HK-2 (cell line): Measurements from ENCODE around the gene STAB2.

Experiments used
- DNase-seq: peaks from one replicate; pipeline ENCODE4 v3.0.0-alpha.2; 2018; ENCODE audit not compliant: unreplicated experiment

STAB2 gene, protein sequence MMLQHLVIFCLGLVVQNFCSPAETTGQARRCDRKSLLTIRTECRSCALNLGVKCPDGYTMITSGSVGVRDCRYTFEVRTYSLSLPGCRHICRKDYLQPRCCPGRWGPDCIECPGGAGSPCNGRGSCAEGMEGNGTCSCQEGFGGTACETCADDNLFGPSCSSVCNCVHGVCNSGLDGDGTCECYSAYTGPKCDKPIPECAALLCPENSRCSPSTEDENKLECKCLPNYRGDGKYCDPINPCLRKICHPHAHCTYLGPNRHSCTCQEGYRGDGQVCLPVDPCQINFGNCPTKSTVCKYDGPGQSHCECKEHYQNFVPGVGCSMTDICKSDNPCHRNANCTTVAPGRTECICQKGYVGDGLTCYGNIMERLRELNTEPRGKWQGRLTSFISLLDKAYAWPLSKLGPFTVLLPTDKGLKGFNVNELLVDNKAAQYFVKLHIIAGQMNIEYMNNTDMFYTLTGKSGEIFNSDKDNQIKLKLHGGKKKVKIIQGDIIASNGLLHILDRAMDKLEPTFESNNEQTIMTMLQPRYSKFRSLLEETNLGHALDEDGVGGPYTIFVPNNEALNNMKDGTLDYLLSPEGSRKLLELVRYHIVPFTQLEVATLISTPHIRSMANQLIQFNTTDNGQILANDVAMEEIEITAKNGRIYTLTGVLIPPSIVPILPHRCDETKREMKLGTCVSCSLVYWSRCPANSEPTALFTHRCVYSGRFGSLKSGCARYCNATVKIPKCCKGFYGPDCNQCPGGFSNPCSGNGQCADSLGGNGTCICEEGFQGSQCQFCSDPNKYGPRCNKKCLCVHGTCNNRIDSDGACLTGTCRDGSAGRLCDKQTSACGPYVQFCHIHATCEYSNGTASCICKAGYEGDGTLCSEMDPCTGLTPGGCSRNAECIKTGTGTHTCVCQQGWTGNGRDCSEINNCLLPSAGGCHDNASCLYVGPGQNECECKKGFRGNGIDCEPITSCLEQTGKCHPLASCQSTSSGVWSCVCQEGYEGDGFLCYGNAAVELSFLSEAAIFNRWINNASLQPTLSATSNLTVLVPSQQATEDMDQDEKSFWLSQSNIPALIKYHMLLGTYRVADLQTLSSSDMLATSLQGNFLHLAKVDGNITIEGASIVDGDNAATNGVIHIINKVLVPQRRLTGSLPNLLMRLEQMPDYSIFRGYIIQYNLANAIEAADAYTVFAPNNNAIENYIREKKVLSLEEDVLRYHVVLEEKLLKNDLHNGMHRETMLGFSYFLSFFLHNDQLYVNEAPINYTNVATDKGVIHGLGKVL (N-terminal part only)

GRCh38 chr12:103586791-103587370, at the start of gene STAB2:
STAB2 (plus strand) TSS chr12:103587273; CDS start chr12:103587477, 204 bp downstream.
- no peak for DNase-seq

DNA sequence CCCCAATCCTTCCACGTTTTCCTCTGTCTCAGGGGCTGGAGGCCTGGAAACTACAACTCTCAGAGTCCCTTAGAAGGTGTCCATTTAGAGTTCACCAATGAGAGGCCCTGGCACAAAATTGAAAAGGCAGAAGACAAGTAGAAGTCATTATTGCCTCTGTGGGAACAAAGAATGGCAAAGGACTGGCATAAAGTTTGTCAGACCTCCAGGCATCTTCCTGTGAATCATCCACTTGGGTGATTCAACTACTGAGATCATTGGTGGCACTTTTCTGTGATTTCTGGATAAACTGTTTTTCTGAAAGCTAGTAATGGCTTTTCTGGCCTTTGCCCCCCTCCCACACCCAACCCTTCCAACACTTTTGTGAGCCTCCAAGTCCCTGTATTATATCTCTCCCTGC, 48.7 kb upstream of the STAB2 start:
- DNase-seq: no peak

- no peak for DNase-seq
Observed at GRCh38 chr12:103540319-103540718, 46.8 kb upstream of the STAB2 start.

- no peak for DNase-seq
Observed at GRCh38 chr12:103542078-103542477, 45.0 kb upstream of the STAB2 start.

GRCh38 chr12:103546959-103547358, 40.1 kb upstream of the STAB2 start:
- DNase-seq: no peak

GRCh38 chr12:103547376-103547775, 39.7 kb upstream of the STAB2 start:
- no peak for DNase-seq

DNA sequence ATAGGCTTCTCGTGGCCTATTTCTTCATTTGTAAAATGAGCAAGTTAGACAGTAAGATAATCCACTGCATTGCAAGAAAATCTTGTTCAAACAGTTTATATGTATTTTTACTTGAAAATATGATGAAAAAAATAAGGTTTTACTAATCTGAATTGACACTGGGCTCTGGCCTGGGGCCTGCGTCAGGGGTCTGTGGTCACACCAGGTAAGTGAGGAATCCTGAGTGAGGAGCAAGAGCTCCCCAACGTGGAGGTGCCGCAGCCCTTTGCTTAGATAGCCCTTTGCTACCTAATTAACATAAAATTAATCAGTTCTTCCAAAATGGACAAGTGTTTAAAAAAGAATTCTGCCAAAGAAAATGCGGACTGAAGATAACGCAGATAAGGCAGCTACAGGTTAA, 39.1 kb upstream of the STAB2 start:
- no peak for DNase-seq

GRCh38 chr12:103548622-103549601, 38.2 kb upstream of the STAB2 start:
- peak; percentile 57 for DNase-seq

- no peak for DNase-seq
Observed at GRCh38 chr12:103556890-103557627, 30.0 kb upstream of the STAB2 start.

GRCh38 chr12:103557628-103558010, 29.5 kb upstream of the STAB2 start:
- DNase-seq: no peak

- DNase-seq: no peak
Observed at GRCh38 chr12:103558879-103559278, 28.2 kb upstream of the STAB2 start.

GRCh38 chr12:103560604-103561101, 26.4 kb upstream of the STAB2 start:
- peak; percentile 66 for DNase-seq

- DNase-seq: no peak
Observed at GRCh38 chr12:103561174-103561573, 25.9 kb upstream of the STAB2 start.

- no peak for DNase-seq
Observed at GRCh38 chr12:103566398-103566797, 20.7 kb upstream of the STAB2 start.

- no peak for DNase-seq
Observed at GRCh38 chr12:103569278-103569677, 17.8 kb upstream of the STAB2 start.

DNA sequence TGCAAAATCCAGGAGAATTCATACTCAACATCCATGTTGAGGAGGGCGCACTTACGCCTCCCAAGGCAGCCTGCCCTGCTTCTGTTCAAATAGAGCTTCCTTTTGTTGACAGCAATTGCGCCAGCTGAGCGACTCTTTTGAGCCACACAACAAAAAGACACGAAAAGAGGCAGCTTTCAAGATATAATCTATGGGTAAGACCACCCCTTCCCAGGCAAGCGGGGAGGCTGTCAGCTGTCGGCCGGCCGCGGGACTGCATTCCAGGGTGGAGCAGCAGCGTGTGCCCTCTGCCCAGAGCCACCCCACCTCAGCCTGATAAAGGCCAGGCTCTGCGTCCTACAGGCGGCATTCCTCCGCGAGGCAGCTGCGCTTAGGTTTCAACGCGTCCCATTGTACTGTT, 15.8 kb upstream of the STAB2 start:
- DNase-seq: no peak

DNA sequence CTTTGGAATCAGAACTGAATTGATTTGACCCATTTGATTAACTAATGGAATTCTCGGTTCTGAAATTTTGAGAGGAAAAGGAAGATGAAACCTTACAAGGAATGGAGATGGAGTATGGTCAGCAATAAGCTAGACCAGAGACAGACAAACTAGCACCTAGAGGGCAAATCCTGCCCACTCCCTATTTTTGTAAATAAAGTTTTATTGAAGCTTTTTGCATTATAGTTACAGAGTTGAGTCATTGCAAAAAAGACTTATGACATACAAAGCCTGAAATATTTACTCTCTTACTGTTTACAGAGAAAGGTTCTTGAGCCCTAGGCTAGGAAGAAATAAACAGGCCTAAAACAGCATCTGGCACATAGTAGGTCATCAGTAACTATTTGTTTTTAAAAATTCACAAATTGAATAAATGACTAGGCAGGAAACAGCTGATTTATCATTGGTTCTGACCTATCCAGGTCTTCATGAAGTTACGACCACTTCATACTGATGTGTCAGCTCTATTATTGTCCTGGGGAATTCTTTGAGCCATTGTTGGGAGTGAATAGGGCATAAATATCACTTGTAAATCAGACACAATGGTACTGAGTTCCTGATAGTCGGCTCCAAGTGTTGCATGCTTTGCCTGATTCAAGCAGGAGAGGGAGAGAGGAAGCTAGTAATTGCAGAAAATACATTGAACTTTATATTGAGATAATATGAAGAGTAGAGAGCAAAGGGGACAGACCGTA, 14.6 kb upstream of the STAB2 start:
- no peak for DNase-seq

DNA sequence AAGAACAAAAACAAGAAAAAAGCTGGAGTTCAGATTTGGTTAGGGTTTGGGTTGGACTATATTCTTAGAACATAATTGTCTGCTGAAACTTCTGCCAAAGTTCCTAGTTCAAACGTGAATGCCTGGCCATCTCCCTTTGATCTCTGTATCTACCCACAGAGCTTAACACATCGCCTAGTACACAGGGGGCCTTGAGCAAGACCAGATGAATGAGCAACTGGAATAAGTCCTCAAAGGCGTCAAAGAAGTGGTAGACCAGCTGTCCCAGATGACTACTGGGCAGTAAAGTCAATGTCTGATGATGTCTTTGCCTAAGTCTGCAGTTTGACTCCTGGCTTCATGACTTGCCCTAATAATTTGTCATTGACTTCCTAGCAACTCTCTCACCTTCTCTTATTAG, 13.9 kb upstream of the STAB2 start:
- DNase-seq: no peak

- DNase-seq: no peak
Observed at GRCh38 chr12:103578926-103579325, 8.1 kb upstream of the STAB2 start.
